SU-DHL-6 (cell line): ENCODE measurements around the gene TP63.

ENCODE experiments used
- H2AFZ ChIP-seq: fragments of 200-600 bp; sonication (generic); 2 replicates; pipeline ENCODE4 v1.6.1; 2014; ENCODE audit warnings: low read depth, mild to moderate bottlenecking, moderate library complexity, mixed read lengths, antibody characterized with exemption, low read length; ENCODE audit not compliant: severe bottlenecking
- H3F3A ChIP-seq: fragments of 200-600 bp; shearing (Covaris generic); 2 replicates; pipeline ENCODE4 v1.6.0; 2016; ENCODE audit warnings: antibody characterized with exemption, mild to moderate bottlenecking; ENCODE audit not compliant: insufficient read depth
- H3K27ac ChIP-seq: fragments of 200-600 bp; sonication (generic); 2 replicates; pipeline ENCODE4 v1.5.1; 2016; ENCODE audit warnings: low read depth, mild to moderate bottlenecking, low read length, moderate library complexity, mixed read lengths
- H3K27me3 ChIP-seq: fragments of 200-600 bp; sonication (generic), shearing (Covaris generic); 2 replicates; pipeline ENCODE4 v1.6.0; 2014; ENCODE audit warnings: mild to moderate bottlenecking, low read length
- H3K36me3 ChIP-seq: fragments of 200-600 bp; sonication (generic); 2 replicates; pipeline ENCODE4 v1.6.1; 2014; ENCODE audit warnings: mild to moderate bottlenecking, low read length, mixed read lengths
- H3K4me2 ChIP-seq: fragments of 300-600, 200-600 bp; shearing (Covaris generic), sonication (generic); 2 replicates; pipeline ENCODE4 v1.6.0; 2014; ENCODE audit warnings: low read length, low read depth, mild to moderate bottlenecking; ENCODE audit not compliant: poor library complexity, severe bottlenecking
- H3K4me3 ChIP-seq: fragments of 200-600 bp; sonication (generic); 2 replicates; pipeline ENCODE4 v1.5.1; 2014; ENCODE audit warnings: antibody characterized with exemption, low read length, mild to moderate bottlenecking, mixed read lengths; ENCODE audit not compliant: insufficient read depth, poor library complexity, severe bottlenecking
- H3K79me2 ChIP-seq: fragments of 200-600 bp; sonication (generic); 2 replicates; pipeline ENCODE4 v1.6.1; 2014; ENCODE audit warnings: mild to moderate bottlenecking, low read length, moderate library complexity; ENCODE audit not compliant: insufficient read depth
- H3K9ac ChIP-seq: fragments of 200-600 bp; sonication (generic); 2 replicates; pipeline ENCODE4 v1.7.0; 2014; ENCODE audit warnings: mild to moderate bottlenecking, low read length
- H3K9me2 ChIP-seq: fragments of 200-600 bp; sonication (generic); replicated peaks from 2 replicates; pipeline ENCODE4 v1.6.1; 2014; ENCODE audit warnings: low read length; ENCODE audit not compliant: insufficient read depth
- H3K9me3 ChIP-seq: fragments of 200-600 bp; sonication (generic); 2 replicates; pipeline ENCODE4 v1.6.1; 2014; ENCODE audit warnings: low read length, mixed read lengths; ENCODE audit not compliant: insufficient read depth
- H4K20me1 ChIP-seq: fragments of 200-600 bp; sonication (generic); 2 replicates; pipeline ENCODE4 v1.6.1; 2014; ENCODE audit warnings: low read depth, mild to moderate bottlenecking, antibody characterized with exemption, low read length, moderate library complexity, mixed read lengths
- EZH2phosphoT487 ChIP-seq: fragments of 200-600 bp; sonication (generic), shearing (Covaris generic); conservative IDR thresholded peaks from 2 replicates; pipeline ENCODE4 v1.6.1; 2018; ENCODE audit warnings: mild to moderate bottlenecking, antibody characterized with exemption, low read length, moderate library complexity, mixed read lengths
- TF ChIP-seq, protein P1 (sequence below): fragments of 200-600 bp; sonication (generic); IDR thresholded peaks from one replicate; pipeline ENCODE4 v1.5.1; 2017; ENCODE audit warnings: antibody characterized with exemption, mild to moderate bottlenecking, low read length, moderate library complexity; ENCODE audit not compliant: insufficient read depth, poor library complexity, severe bottlenecking

Gene TP63

DNA sequence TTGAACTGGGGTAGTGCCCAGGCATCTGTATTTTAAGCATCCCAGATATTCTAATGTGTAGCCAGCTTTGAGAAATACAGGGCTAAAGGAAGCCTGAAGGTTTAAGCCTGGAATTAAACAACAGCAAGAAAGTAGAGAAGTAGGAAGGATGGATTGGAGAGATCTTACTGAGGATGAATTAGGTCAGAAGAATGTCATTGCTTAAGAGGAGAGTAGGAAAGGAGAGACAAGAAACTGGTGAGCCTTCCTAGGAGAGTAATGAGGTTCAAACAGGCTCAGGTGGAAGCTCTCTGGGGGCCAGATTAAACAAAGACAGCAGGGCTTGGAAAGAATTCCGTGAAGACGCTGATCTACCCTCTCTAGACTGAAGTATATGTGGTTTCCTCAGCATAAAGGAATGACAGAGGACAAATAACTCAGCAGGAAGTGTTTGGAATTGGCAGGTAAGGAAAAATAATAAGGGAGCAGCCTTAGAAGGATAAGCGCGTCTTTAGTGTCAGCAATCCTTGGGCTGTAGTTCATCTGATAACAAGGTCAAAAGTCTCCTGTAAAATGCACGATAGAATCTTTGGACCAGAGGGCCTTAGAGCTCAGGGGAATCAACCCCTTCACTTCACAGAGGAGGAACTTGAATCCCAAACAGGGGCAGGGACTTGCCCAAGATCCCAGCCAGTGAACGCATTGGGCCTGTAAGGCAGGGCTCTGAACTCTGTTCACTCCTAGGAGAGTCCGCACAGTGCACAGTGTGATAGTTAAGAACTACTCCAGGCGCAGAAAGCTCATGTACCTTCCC lies 90.9 kb downstream of the TP63 start:
- Histone ChIP-seq H4K20me1 (no peaks in the 10 kb centered on the region), H3K9me2 (no peaks in the 10 kb centered on the region), H3K9me3 (no peaks in the 10 kb centered on the region), H3K36me3 (no peaks in the 10 kb centered on the region), H3K9ac (no peak overlapping the region), H3K4me3 (no peak overlapping the region), H3F3A (no peaks in the 10 kb centered on the region), H2AFZ (no peak overlapping the region), H3K27ac (no peak overlapping the region), H3K79me2 (no peaks in the 10 kb centered on the region), H3K27me3 (no peaks in the 10 kb centered on the region), H3K4me2 (no peak overlapping the region)
- TF ChIP-seq, protein P1, sequence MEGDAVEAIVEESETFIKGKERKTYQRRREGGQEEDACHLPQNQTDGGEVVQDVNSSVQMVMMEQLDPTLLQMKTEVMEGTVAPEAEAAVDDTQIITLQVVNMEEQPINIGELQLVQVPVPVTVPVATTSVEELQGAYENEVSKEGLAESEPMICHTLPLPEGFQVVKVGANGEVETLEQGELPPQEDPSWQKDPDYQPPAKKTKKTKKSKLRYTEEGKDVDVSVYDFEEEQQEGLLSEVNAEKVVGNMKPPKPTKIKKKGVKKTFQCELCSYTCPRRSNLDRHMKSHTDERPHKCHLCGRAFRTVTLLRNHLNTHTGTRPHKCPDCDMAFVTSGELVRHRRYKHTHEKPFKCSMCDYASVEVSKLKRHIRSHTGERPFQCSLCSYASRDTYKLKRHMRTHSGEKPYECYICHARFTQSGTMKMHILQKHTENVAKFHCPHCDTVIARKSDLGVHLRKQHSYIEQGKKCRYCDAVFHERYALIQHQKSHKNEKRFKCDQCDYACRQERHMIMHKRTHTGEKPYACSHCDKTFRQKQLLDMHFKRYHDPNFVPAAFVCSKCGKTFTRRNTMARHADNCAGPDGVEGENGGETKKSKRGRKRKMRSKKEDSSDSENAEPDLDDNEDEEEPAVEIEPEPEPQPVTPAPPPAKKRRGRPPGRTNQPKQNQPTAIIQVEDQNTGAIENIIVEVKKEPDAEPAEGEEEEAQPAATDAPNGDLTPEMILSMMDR, result no peak
- no peak for TF ChIP-seq EZH2phosphoT487

DNA sequence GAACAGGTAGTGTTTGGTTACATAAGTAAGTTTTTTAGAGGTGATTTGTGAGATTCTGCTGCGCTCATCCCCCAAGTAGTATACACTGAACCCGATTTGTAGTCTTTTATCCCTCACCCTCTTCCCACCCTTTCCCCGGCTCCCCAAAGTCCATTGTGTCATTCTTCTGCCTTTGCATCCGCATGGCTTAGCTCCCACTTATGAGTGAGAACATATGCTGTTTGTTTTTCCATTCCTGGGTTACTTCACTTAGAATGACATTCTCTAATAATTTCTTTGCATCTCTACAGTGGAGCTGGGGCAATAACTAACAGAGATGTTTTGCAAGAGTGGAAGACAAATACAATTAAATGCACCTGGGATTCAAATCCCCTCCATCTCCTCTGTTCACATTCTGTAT lies 93.2 kb downstream of the TP63 start:
- no peak overlapping the region for H3K4me2 ChIP-seq
- no peaks in the 10 kb centered on the region for H3F3A ChIP-seq
- H2AFZ ChIP-seq, result no peak overlapping the region
- H3K79me2 ChIP-seq, result no peaks in the 10 kb centered on the region
- H3K9me3 ChIP-seq, result no peaks in the 10 kb centered on the region
- no peaks in the 10 kb centered on the region for H4K20me1 ChIP-seq
- H3K27me3 ChIP-seq, result no peaks in the 10 kb centered on the region
- no peak overlapping the region for H3K9ac ChIP-seq
- TF ChIP-seq EZH2phosphoT487, result no peak
- TF ChIP-seq, protein P1, result no peak
- no peaks in the 10 kb centered on the region for H3K36me3 ChIP-seq
- no peaks in the 10 kb centered on the region for H3K9me2 ChIP-seq
- no peak overlapping the region for H3K27ac ChIP-seq
- H3K4me3 ChIP-seq, result no peak overlapping the region

DNA sequence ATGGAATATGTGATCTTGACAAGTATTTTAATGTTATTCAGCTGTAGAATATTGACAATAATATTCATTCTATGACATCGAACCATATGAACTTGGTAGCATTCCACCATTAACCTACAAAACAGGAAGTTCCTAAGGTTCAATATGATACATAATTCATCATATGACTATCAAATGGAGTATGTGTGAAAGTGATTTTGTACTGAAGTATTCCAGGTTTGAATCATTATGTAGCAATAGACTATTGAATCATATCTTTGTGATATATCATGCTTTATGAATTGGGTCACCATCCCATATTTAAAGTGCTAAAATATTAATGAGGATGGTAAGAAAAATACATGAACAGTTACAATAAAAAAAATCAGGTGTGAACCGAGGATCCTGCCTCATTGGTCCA lies 95.1 kb downstream of the TP63 start:
- Histone ChIP-seq H3K4me2 (no peak overlapping the region), H3K79me2 (no peaks in the 10 kb centered on the region), H3K9me3 (no peaks in the 10 kb centered on the region), H3K4me3 (no peak overlapping the region), H3K9ac (no peak overlapping the region), H4K20me1 (no peaks in the 10 kb centered on the region), H3K27ac (no peak overlapping the region), H2AFZ (no peak overlapping the region), H3K9me2 (no peaks in the 10 kb centered on the region), H3F3A (no peaks in the 10 kb centered on the region), H3K36me3 (no peaks in the 10 kb centered on the region), H3K27me3 (no peaks in the 10 kb centered on the region)
- TF ChIP-seq, protein P1, result no peak
- TF ChIP-seq EZH2phosphoT487, result no peak
